Mesendoderm (in vitro differentiated cells): ENCODE data around the gene CSNK1E.
"Not testable (repeated sequence)": the region's sequence is repeated elsewhere in the genome, so short reads cannot be mapped to it uniquely, and the experiment has no call there.

ENCODE experiments used
- DNase-seq: peaks from one replicate; pipeline ENCODE4 v3.0.0; 2013
- H2AK5ac ChIP-seq: 2 replicates; pipeline ENCODE4 v1.6.1; 2013; ENCODE audit warnings: low read length, inconsistent platforms
- H2BK120ac ChIP-seq: 2 replicates; pipeline ENCODE4 v1.6.1; 2013; ENCODE audit warnings: low read depth, mild to moderate bottlenecking, low read length, moderate library complexity, mixed read lengths
- H2BK15ac ChIP-seq: replicated peaks from 2 replicates; pipeline ENCODE4 v1.6.1; 2013; ENCODE audit warnings: low read depth, mild to moderate bottlenecking, moderate library complexity
- H2BK5ac ChIP-seq: 2 replicates; pipeline ENCODE4 v1.6.1; 2013; ENCODE audit warnings: low read length, inconsistent platforms
- H3K18ac ChIP-seq: 2 replicates; pipeline ENCODE4 v1.6.1; 2013; ENCODE audit warnings: mild to moderate bottlenecking, low read length, mixed read lengths
- H3K23ac ChIP-seq: one replicate; pipeline ENCODE4 v1.6.1; 2013; ENCODE audit warnings: low read length
- H3K27ac ChIP-seq: 2 replicates; pipeline ENCODE4 v1.5.1; 2013; ENCODE audit warnings: low read depth, mild to moderate bottlenecking, inconsistent platforms, low read length, moderate library complexity
- H3K27me3 ChIP-seq: 2 replicates; pipeline ENCODE4 v1.6.1; 2013; ENCODE audit warnings: low read length, control low read depth, mild to moderate bottlenecking, inconsistent platforms; ENCODE audit not compliant: insufficient read depth, poor library complexity
- H3K36me3 ChIP-seq: 2 replicates; pipeline ENCODE4 v1.6.1; 2013; ENCODE audit warnings: low read length, inconsistent platforms; ENCODE audit not compliant: control insufficient read depth, insufficient read depth
- H3K4ac ChIP-seq: one replicate; pipeline ENCODE4 v1.6.1; 2013; ENCODE audit warnings: low read depth, mild to moderate bottlenecking, low read length, moderate library complexity
- H3K4me1 ChIP-seq: 2 replicates; pipeline ENCODE4 v1.6.1; 2013; ENCODE audit warnings: low read depth, low read length, inconsistent platforms; ENCODE audit not compliant: control insufficient read depth
- H3K4me2 ChIP-seq: 2 replicates; pipeline ENCODE4 v1.6.1; 2013; ENCODE audit warnings: low read length
- H3K4me3 ChIP-seq: 2 replicates; pipeline ENCODE4 v1.5.1; 2013; ENCODE audit warnings: mild to moderate bottlenecking, low read length
- H3K56ac ChIP-seq: one replicate; pipeline ENCODE4 v1.6.1; 2013; ENCODE audit warnings: low read length
- H3K79me1 ChIP-seq: 2 replicates; pipeline ENCODE4 v1.6.1; 2013; ENCODE audit warnings: low read length, inconsistent platforms
- H3K79me2 ChIP-seq: 2 replicates; pipeline ENCODE4 v1.6.1; 2013; ENCODE audit warnings: mild to moderate bottlenecking, low read length; ENCODE audit not compliant: control insufficient read depth, insufficient read depth
- H3K9ac ChIP-seq: 2 replicates; pipeline ENCODE4 v1.6.1; 2013; ENCODE audit warnings: low read length, inconsistent platforms
- H4K5ac ChIP-seq: one replicate; pipeline ENCODE4 v1.6.1; 2013; ENCODE audit warnings: low read length
- H4K8ac ChIP-seq: one replicate; pipeline ENCODE4 v1.6.1; 2013; ENCODE audit warnings: low read depth, mild to moderate bottlenecking, control low read depth, low read length, moderate library complexity
- WGBS: extraction: QIAGEN DNeasy Blood & Tissue Kit; methylation state at CpG from one replicate; pipeline ENCODE4 v1.1.7; 2013; ENCODE audit warnings: low lambda C conversion rate, missing lambda C conversion rate; ENCODE audit not compliant: insufficient coverage; ENCODE audit errors: extremely low coverage; 5-methylcytosine and 5-hydroxymethylcytosine counted together

Gene CSNK1E

DNA sequence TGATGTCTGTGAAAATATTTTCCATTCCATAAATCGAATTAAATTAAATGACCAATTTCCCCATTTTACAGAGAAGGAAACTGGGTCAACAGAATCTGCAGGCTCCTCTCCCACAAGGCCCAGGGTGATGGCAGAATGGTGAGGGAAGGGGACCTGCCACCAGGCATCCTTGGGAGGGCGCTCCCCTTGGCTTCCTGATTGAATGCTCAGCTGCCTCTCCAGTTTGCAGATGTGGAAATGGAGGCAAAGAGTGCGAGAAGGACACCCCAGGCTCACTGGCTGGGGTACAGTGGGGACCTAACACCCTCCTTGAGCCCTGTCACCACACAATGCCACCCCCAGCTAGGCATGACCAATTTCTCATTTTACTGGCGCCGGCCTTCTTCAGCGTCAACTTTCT, 28.5 kb upstream of the CSNK1E start:
- H3K4me3 ChIP-seq = no peak overlapping the region
- H3K9ac ChIP-seq = no peak overlapping the region
- no peak overlapping the region for H2BK15ac ChIP-seq
- H2BK120ac ChIP-seq = no peak overlapping the region
- DNase-seq = no peak
- H3K79me1 ChIP-seq = no peaks in the 10 kb centered on the region
- H2BK5ac ChIP-seq = no peak overlapping the region
- no peaks in the 10 kb centered on the region for H3K79me2 ChIP-seq
- no peaks in the 10 kb centered on the region for H3K4me1 ChIP-seq
- H3K27ac ChIP-seq = no peak overlapping the region
- no peak overlapping the region for H4K5ac ChIP-seq
- H3K23ac ChIP-seq = no peak overlapping the region
- no peak overlapping the region for H3K4me2 ChIP-seq
- H3K4ac ChIP-seq = no peak overlapping the region
- H2AK5ac ChIP-seq = no peak overlapping the region
- H3K56ac ChIP-seq = no peak overlapping the region
- H4K8ac ChIP-seq = no peak overlapping the region
- H3K36me3 ChIP-seq = no peaks in the 10 kb centered on the region
- no peak overlapping the region for H3K18ac ChIP-seq
- no peaks in the 10 kb centered on the region for H3K27me3 ChIP-seq
- no CpG with 5 or more reads among the region's 6 CpGs for WGBS

DNA sequence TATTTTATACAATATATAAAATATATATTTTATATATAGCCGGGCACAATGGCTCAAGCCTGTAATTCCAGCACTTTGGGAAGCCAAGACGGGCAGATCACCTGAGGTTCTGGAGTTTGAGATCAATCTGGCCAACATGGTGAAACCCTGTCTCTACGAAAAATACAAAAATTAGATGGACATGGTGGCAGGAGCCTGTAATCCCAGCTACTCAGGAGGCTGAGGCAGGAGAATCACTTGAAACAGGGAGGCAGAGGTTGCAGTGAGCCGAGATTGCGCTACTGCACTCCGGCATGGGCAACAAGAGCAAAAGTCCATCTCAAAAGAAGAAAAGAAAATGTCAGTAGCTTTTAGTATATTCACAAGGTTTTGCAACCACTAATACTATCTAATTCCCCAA, 22.7 kb upstream of the CSNK1E start:
- not testable (repeated sequence) for H3K79me1 ChIP-seq, H3K4me1 ChIP-seq, H3K27ac ChIP-seq, H2BK120ac ChIP-seq, DNase-seq, H4K5ac ChIP-seq, H3K56ac ChIP-seq, H2BK5ac ChIP-seq, H3K4me3 ChIP-seq, H3K23ac ChIP-seq, H3K4me2 ChIP-seq, H3K79me2 ChIP-seq, H2BK15ac ChIP-seq, H3K27me3 ChIP-seq, H3K4ac ChIP-seq, H2AK5ac ChIP-seq, H3K9ac ChIP-seq, H3K18ac ChIP-seq, H3K36me3 ChIP-seq
- WGBS = no CpG with 5 or more reads among the region's 6 CpGs
- peak overlapping the region; percentile 17 for H4K8ac ChIP-seq

DNA sequence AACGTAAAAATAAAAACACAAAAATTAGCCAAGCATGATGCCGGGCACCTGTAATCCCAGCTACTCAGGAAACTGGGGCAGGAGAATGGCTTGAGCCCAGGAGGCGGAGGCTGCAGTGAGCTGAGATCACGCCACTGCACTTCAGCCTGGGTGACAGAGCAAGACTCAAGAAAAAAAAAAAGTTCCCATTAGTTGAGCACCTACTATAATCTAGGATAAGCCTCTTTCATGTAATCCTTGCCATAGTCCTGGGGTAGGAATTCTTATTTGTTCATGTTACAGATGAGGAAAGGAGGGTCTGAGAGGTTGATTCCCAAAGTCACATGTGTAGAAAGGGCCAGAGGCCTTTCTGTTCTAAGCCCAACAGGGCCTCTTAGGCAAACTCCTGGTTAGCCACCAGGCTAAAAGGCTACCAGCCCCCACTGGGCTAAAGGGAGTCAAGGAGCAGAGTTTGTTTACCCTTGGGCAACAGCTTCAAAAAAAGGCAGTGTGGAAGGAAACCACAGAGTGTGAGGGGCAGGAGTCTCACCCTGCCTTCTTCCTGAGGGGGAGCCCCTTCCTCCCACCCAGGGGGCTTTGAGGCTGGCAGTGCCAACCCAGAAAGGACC, 21.6 kb upstream of the CSNK1E start:
- no peak overlapping the region for H4K8ac ChIP-seq
- WGBS = no CpG with 5 or more reads among the region's 4 CpGs
- no peak overlapping the region for H3K27ac ChIP-seq
- no peak overlapping the region for H3K18ac ChIP-seq
- H3K23ac ChIP-seq = no peak overlapping the region
- no peaks in the 10 kb centered on the region for H3K36me3 ChIP-seq
- no peak overlapping the region for H2BK120ac ChIP-seq
- H3K4ac ChIP-seq = no peak overlapping the region
- no peak overlapping the region for H2AK5ac ChIP-seq
- no peaks in the 10 kb centered on the region for H3K4me1 ChIP-seq
- no peak overlapping the region for H3K56ac ChIP-seq
- no peak overlapping the region for H3K4me2 ChIP-seq
- no peak overlapping the region for H2BK5ac ChIP-seq
- H3K79me2 ChIP-seq = no peaks in the 10 kb centered on the region
- H3K79me1 ChIP-seq = no peaks in the 10 kb centered on the region
- H3K9ac ChIP-seq = no peak overlapping the region
- peak; percentile 48 for DNase-seq
- H2BK15ac ChIP-seq = no peak overlapping the region
- no peak overlapping the region for H4K5ac ChIP-seq
- H3K4me3 ChIP-seq = no peak overlapping the region
- H3K27me3 ChIP-seq = no peaks in the 10 kb centered on the region

DNA sequence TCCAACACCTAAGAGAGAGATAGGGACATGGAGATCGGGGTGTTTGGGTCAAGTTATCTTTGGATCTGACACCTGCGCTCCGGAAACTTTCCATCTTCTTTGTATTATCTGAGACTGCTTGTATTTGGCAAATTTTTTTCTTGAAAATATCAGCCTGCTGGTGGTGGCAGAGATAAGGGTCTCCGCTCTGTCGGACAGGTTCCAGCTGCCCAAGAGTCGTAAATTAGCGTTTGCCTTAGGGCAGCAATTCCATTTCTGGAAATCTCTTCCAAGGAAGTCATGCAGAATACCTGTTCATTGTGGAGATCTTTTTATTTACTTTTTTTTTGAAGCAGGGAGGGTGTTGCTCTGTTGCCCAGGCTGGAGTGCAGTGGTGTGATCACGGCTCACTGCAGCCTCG, 19.5 kb upstream of the CSNK1E start:
- H3K9ac ChIP-seq = peak overlapping the region; percentile 71

DNA sequence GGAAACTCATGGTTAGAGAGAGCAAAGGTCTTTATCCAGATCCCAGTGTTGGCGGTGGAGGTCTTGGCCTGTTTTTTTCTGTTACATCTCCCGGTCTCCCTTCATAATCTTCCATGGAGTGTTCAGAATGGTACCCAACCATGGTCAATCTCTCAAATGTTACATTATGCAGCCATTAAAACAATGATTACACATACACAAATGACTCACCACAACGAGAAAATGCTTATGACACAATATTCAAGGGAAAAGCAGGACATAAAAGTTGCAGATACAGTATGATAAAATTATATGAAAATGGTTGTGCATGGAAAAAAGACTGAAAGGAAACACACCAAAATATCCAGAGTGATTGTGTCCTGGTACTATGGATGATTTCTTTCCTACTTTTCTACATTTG, 17.8 kb upstream of the CSNK1E start:
- no peaks in the 10 kb centered on the region for H3K79me1 ChIP-seq
- no peak for DNase-seq
- H3K23ac ChIP-seq = no peak overlapping the region
- H3K36me3 ChIP-seq = no peaks in the 10 kb centered on the region
- no peak overlapping the region for H2BK15ac ChIP-seq
- no peak overlapping the region for H3K4me3 ChIP-seq
- H3K79me2 ChIP-seq = no peaks in the 10 kb centered on the region
- H4K8ac ChIP-seq = no peak overlapping the region
- no peak overlapping the region for H3K27ac ChIP-seq
- H4K5ac ChIP-seq = no peak overlapping the region
- H3K4ac ChIP-seq = no peak overlapping the region
- H2AK5ac ChIP-seq = no peak overlapping the region
- no CpG with 5 or more reads among the region's 3 CpGs for WGBS
- H3K4me2 ChIP-seq = no peak overlapping the region
- H2BK120ac ChIP-seq = no peak overlapping the region
- H3K27me3 ChIP-seq = no peaks in the 10 kb centered on the region
- H2BK5ac ChIP-seq = no peak overlapping the region
- no peaks in the 10 kb centered on the region for H3K4me1 ChIP-seq
- H3K9ac ChIP-seq = no peak overlapping the region
- H3K18ac ChIP-seq = no peak overlapping the region
- H3K56ac ChIP-seq = no peak overlapping the region

More for the DNA sequence above, 19.5 kb upstream of the CSNK1E start:
- Histone ChIP-seq H3K79me2 (no peaks in the 10 kb centered on the region), H3K4me1 (no peaks in the 10 kb centered on the region), H4K8ac (no peak overlapping the region), H3K18ac (no peak overlapping the region), H4K5ac (no peak overlapping the region), H3K4me2 (no peak overlapping the region), H3K23ac (no peak overlapping the region), H3K79me1 (no peaks in the 10 kb centered on the region), H2BK120ac (no peak overlapping the region), H3K27ac (no peak overlapping the region), H3K56ac (no peak overlapping the region), H3K4ac (no peak overlapping the region), H3K36me3 (no peaks in the 10 kb centered on the region), H3K4me3 (no peak overlapping the region), H2BK5ac (no peak overlapping the region), H2BK15ac (no peak overlapping the region), H3K27me3 (no peaks in the 10 kb centered on the region), H2AK5ac (no peak overlapping the region)
- no CpG with 5 or more reads among the region's 9 CpGs for WGBS
- DNase-seq = no peak

DNA sequence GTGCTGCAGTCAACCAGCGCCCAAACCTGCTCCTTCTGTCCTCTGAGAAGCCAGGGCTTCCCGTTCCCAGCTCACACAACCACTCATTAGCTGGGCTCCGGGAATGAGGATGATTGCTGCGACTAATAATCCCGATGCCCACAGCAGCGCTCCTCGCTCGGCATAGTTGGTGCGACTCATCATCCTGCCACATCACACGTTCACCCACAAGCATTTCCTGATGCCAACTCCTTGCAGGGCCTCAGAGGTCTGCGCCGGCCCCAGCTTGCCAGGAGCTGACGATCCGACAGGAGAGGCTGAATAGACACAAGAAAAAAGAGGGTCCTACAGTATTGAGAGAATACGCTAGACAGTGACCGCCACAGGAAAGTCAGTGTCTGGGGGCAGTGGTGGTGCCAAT, 10.6 kb upstream of the CSNK1E start:
- no peaks in the 10 kb centered on the region for H3K79me2 ChIP-seq
- no peak overlapping the region for H2BK5ac ChIP-seq
- no peak overlapping the region for H3K56ac ChIP-seq
- no peaks in the 10 kb centered on the region for H3K4me1 ChIP-seq
- no peak overlapping the region for H3K4ac ChIP-seq
- H2BK120ac ChIP-seq = no peak overlapping the region
- no CpG with 5 or more reads among the region's 16 CpGs for WGBS
- no peak overlapping the region for H3K27ac ChIP-seq
- no peak for DNase-seq
- H3K4me2 ChIP-seq = no peak overlapping the region
- H4K5ac ChIP-seq = no peak overlapping the region
- H3K9ac ChIP-seq = no peak overlapping the region
- no peaks in the 10 kb centered on the region for H3K36me3 ChIP-seq
- H2AK5ac ChIP-seq = no peak overlapping the region
- no peak overlapping the region for H4K8ac ChIP-seq
- H3K18ac ChIP-seq = no peak overlapping the region
- H3K79me1 ChIP-seq = no peaks in the 10 kb centered on the region
- no peak overlapping the region for H3K4me3 ChIP-seq
- no peak overlapping the region for H3K23ac ChIP-seq
- no peak overlapping the region for H2BK15ac ChIP-seq
- H3K27me3 ChIP-seq = no peaks in the 10 kb centered on the region
